Head of caudate nucleus (tissue), 42 donors: Measurements from ENCODE around the gene MYL12B.

Experiments used
- DNase-seq, 42 donors: peaks; one replicate each; pipeline versions ENCODE4 v3.0.0 to v3.0.0-alpha.2; 2020 to 2021; ENCODE audit warnings: mixed read lengths in 7 of 42
- intact Hi-C: fragments of 100-400 bp; cut with DNase I; formaldehyde crosslinking; loops from one replicate; pipeline ENCODE4 v1.15.0; 2022

MYL12B gene

DNA sequence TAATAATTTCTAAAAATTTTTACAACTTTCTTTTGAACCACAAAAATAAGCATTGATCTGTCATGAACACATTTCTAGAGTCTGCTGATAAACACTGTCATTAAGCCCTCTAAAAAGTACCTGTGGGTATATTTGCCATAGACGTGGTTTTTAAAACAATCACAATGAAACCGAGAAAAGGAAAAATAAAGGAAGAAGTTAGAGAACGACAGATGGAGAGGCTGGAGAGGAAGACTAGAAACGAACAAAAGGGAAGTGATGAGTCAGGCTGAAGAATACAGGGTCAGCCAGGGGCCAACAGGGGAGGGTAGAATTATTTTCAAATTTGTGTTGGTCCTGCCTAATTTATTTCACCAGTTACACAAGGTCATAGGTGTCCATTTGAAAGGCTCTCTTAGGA lies 62.0 kb downstream of the MYL12B start:
- DNase-seq: no peak
- intact Hi-C loops: no loop called here
